ENCODE results near the gene ANKRD18A. TPM values are rescaled to one million over a fixed set of nuclear protein-coding genes. Genes with fewer than 3 reads are reported as not detected.

Gene ANKRD18A
- total and polyA plus RNA-seq, 10 of the 15 experiments (the other 5 are each of a cell fraction or from before 2014, with no cell fraction given) = 0.37 TPM; not detected in 9

GRCh38 chr9:38634315-38634714 lies 13.9 kb upstream of the ANKRD18A start (continued):
- no peak for TF ChIP-seq CEBPZ (IDR thresholded peaks at IDR 0.05; ENCODE audit: low read depth, low read length)
- TF ChIP-seq STAT1 (conservative IDR thresholded peaks at IDR 0.05) = no peak
- no peak for TF ChIP-seq CREM (IDR thresholded peaks at IDR 0.05; ENCODE audit: low read depth)
- no peak for TF ChIP-seq NKRF (conservative IDR thresholded peaks at IDR 0.05)
- no peak for TF ChIP-seq IKZF2 (IDR thresholded peaks at IDR 0.05)
- no peak for TF ChIP-seq PML (IDR thresholded peaks at IDR 0.05; ENCODE audit: low read length)
- TF ChIP-seq ZBTB40 (IDR thresholded peaks at IDR 0.05; ENCODE audit: borderline replicate concordance) = no peak
- no peak for TF ChIP-seq CHD2 (IDR thresholded peaks at IDR 0.05; ENCODE audit: borderline replicate concordance, low read depth, low read length)
- TF ChIP-seq ZSCAN29 (IDR thresholded peaks at IDR 0.05) = no peak

All from GM12878 (cell line).